HepG2 (cell line): ENCODE measurements around the gene RMI2. TPM values are rescaled to one million over a fixed set of nuclear protein-coding genes. Genes with fewer than 3 reads are reported as not detected.

Experiments used
- AGO1 ChIP-seq: fragments of 200-400 bp; formaldehyde crosslinking; IDR thresholded peaks from 2 replicates; pipeline ENCODE4 v1.6.1; 2017; ENCODE audit warnings: mild to moderate bottlenecking, low read depth, low read length, moderate library complexity; ENCODE audit not compliant: poor library complexity, severe bottlenecking
- ELF4 ChIP-seq: sonication (generic); formaldehyde crosslinking; IDR thresholded peaks from 2 replicates; pipeline ENCODE4 v1.5.0; 2020; ENCODE audit warnings: missing genetic modification reagents, mild to moderate bottlenecking, moderate library complexity, borderline replicate concordance
- HOXA3 ChIP-seq: sonication (generic); formaldehyde crosslinking; IDR thresholded peaks from 2 replicates; pipeline ENCODE4 v1.5.0; 2020; ENCODE audit warnings: missing genetic modification reagents
- KLF12 ChIP-seq: sonication (generic); formaldehyde crosslinking; IDR thresholded peaks from 2 replicates; pipeline ENCODE4 v1.4.0; 2020; ENCODE audit warnings: missing genetic modification reagents, borderline replicate concordance
- MED1 ChIP-seq: sonication (generic); formaldehyde crosslinking; IDR thresholded peaks from 2 replicates; pipeline ENCODE4 v1.4.0; 2020; ENCODE audit warnings: missing genetic modification reagents
- NR1H2 ChIP-seq: sonication (generic); formaldehyde crosslinking; IDR thresholded peaks from 2 replicates; pipeline ENCODE4 v1.8.1; 2022; ENCODE audit warnings: low read depth, missing genetic modification reagents, borderline replicate concordance
- PCBP1 ChIP-seq: fragments of 200-400 bp; formaldehyde crosslinking; IDR thresholded peaks from 2 replicates; pipeline ENCODE4 v1.6.1; 2017; ENCODE audit warnings: mild to moderate bottlenecking, low read depth, low read length, borderline replicate concordance
- RCOR2 ChIP-seq: IDR thresholded peaks from 2 replicates; pipeline ENCODE4 v1.6.1; 2016; ENCODE audit warnings: missing biosample characterization, missing genetic modification reagents
- TCF7 ChIP-seq: sonication (generic); IDR thresholded peaks from 2 replicates; pipeline ENCODE4 v1.6.1; 2016; ENCODE audit warnings: antibody characterized with exemption, low read depth
- TOE1 ChIP-seq: sonication (generic); formaldehyde crosslinking; IDR thresholded peaks from 2 replicates; pipeline ENCODE4 v1.4.0; 2020; ENCODE audit warnings: mild to moderate bottlenecking, missing genetic modification reagents
- ZBTB7A ChIP-seq: sonication (generic); formaldehyde crosslinking; IDR thresholded peaks from 2 replicates; pipeline ENCODE4 v1.8.0; 2022; ENCODE audit warnings: mild to moderate bottlenecking, missing genetic modification reagents
- ZNF138 ChIP-seq: sonication (generic); formaldehyde crosslinking; IDR thresholded peaks from 2 replicates; pipeline ENCODE4 v1.5.0; 2020; ENCODE audit warnings: mild to moderate bottlenecking, low read depth, missing genetic modification reagents
- ZNF235 ChIP-seq: sonication (generic); formaldehyde crosslinking; IDR thresholded peaks from 2 replicates; pipeline ENCODE4 v1.8.1; 2023; ENCODE audit warnings: mild to moderate bottlenecking, missing genetic modification reagents, borderline replicate concordance
- ZNF569 ChIP-seq: sonication (generic); formaldehyde crosslinking; IDR thresholded peaks from 2 replicates; pipeline ENCODE4 v1.5.0; 2020; ENCODE audit warnings: mild to moderate bottlenecking, missing genetic modification reagents, moderate library complexity, borderline replicate concordance
- polyA plus RNA-seq, 8 experiments: library from polyadenylated mRNA; depleted of rRNA in 3 of 8; stranded (reverse) in 7 of 8; unstranded in 1 of 8; fragments of >200 nt; fragmentation: Illumina TruSeq in 4 of 8; extraction: Trizol in 4 of 8; gene quantifications; 2 replicates each; pipeline versions ENCODE4 v1.2.1 to v1.2.3, GENCODE V29; 2011 to 2016; ENCODE audit warnings: low read depth in 4 of 8, missing spikeins in 1 of 8, mixed read lengths in 1 of 8; ENCODE audit not compliant: insufficient read depth in 1 of 8
- total RNA-seq, 5 experiments: library from RNA; depleted of rRNA; stranded (reverse); fragments of >200 nt; fragmentation: Illumina TruSeq; extraction: Trizol; gene quantifications; 2 replicates each; pipeline ENCODE4 v1.2.3, GENCODE V29; 2016; ENCODE audit warnings: low read depth in 1 of 5
- TF ChIP-seq, protein P1 (sequence below): conservative IDR thresholded peaks from 2 replicates; pipeline ENCODE4 v1.6.1; 2018; ENCODE audit warnings: missing genetic modification reagents
- TF ChIP-seq, protein P2 (sequence below): IDR thresholded peaks from 2 replicates; pipeline ENCODE4 v1.6.1; 2016; ENCODE audit warnings: missing biosample characterization, missing genetic modification reagents, low read depth
- TF ChIP-seq, protein P3 (sequence below): IDR thresholded peaks from 2 replicates; pipeline ENCODE4 v1.6.1; 2016; ENCODE audit warnings: missing genetic modification reagents, missing compliant biosample characterization
- TF ChIP-seq, protein P4 (sequence below): IDR thresholded peaks from 2 replicates; pipeline ENCODE4 v1.6.1; 2016; ENCODE audit warnings: low read depth, borderline replicate concordance
- TF ChIP-seq, protein P5 (sequence below): sonication (generic); formaldehyde crosslinking; IDR thresholded peaks from 2 replicates; pipeline ENCODE4 v1.4.0; 2020; ENCODE audit warnings: mild to moderate bottlenecking, missing genetic modification reagents
- TF ChIP-seq, protein P6 (sequence below), 2 experiments: sonication (generic) in 1 of 2; formaldehyde crosslinking in 1 of 2; IDR thresholded peaks; 2 replicates each; pipeline versions ENCODE4 v1.5.1 to v1.6.1; 2011 to 2020; ENCODE audit warnings: borderline replicate concordance in 1 of 2, low read depth in 1 of 2, low read length in 1 of 2, mild to moderate bottlenecking in 1 of 2, missing genetic modification reagents in 1 of 2, moderate library complexity in 1 of 2

RMI2 gene
- total and polyA plus RNA-seq, 2 of the 13 experiments (the other 11 are each of a cell fraction or from before 2014, with no cell fraction given): 24.5 to 55.7 TPM

DNA sequence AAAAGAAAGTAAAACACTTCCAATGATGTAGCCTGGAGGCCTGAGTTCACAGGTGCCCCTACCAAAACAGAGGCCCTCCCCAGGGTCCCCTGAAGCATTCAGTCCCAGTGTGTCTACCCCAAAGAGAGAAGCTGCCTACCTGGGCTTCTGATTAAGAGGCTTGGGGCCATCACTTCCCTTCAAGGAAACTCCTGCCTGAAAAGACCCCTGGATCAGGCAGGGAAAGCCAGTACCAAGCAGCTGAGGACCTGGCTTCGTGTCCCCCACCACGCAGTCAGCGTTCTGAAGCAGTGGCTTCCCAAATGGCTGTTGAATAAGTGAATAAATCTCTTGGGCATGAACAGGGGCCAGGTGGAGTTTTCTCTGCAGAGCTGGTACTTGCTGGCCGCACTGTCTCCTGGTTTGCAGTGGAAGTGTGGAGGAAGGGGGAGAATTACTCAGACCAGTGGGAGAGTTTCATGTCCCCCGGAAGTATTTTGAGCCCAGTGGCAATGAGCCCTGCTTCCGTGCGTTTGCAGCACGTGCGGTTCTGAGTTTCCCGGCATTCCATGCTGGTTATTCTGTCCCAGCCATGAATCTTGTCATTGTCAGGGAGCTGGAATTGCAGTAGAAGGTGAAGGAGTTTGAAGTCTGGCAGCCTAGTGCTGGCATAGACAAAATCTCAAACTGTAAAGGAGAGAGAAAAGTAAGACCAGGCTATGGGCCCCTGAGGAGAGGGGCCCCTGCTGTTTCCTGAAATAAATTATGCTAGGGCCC, 27.0 kb downstream of the RMI2 start (continued):
- 0 out of 2 replicates have a peak, but pooled peaks have one; percentile 4 for TF ChIP-seq ZBTB7A (CRISPR knock-in tag)
- TF ChIP-seq, protein P1, sequence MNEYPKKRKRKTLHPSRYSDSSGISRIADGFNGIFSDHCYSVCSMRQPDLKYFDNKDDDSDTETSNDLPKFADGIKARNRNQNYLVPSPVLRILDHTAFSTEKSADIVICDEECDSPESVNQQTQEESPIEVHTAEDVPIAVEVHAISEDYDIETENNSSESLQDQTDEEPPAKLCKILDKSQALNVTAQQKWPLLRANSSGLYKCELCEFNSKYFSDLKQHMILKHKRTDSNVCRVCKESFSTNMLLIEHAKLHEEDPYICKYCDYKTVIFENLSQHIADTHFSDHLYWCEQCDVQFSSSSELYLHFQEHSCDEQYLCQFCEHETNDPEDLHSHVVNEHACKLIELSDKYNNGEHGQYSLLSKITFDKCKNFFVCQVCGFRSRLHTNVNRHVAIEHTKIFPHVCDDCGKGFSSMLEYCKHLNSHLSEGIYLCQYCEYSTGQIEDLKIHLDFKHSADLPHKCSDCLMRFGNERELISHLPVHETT: no peak
- TF ChIP-seq KLF12 (CRISPR knock-in tag): no peak
- TF ChIP-seq NR1H2 (CRISPR knock-in tag): no peak
- TF ChIP-seq, protein P2, sequence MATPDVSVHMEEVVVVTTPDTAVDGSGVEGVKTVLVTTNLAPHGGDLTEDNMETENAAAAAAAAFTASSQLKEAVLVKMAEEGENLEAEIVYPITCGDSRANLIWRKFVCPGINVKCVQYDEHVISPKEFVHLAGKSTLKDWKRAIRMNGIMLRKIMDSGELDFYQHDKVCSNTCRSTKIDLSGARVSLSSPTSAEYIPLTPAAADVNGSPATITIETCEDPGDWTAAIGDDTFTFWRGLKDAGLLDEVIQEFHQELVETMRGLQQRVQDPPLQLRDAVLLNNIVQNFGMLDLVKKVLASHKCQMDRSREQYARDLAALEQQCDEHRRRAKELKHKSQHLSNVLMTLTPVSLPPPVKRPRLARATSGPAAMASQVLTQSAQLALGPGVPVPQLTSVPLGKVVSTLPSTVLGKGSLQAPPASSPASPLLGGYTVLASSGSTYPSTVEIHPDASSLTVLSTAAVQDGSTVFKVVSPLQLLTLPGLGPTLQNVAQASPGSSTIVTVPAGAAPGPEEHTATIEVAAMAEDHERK (CRISPR knock-in tag): no peak
- TF ChIP-seq, protein P3, sequence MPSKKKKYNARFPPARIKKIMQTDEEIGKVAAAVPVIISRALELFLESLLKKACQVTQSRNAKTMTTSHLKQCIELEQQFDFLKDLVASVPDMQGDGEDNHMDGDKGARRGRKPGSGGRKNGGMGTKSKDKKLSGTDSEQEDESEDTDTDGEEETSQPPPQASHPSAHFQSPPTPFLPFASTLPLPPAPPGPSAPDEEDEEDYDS (CRISPR knock-in tag): no peak
- TF ChIP-seq, protein P4, sequence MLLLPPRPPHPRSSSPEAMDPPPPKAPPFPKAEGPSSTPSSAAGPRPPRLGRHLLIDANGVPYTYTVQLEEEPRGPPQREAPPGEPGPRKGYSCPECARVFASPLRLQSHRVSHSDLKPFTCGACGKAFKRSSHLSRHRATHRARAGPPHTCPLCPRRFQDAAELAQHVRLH (CRISPR knock-in tag): no peak
- no peak for TF ChIP-seq PCBP1
- no peak for TF ChIP-seq TOE1 (CRISPR knock-in tag)
- no peak for TF ChIP-seq TCF7
- TF ChIP-seq, protein P5, sequence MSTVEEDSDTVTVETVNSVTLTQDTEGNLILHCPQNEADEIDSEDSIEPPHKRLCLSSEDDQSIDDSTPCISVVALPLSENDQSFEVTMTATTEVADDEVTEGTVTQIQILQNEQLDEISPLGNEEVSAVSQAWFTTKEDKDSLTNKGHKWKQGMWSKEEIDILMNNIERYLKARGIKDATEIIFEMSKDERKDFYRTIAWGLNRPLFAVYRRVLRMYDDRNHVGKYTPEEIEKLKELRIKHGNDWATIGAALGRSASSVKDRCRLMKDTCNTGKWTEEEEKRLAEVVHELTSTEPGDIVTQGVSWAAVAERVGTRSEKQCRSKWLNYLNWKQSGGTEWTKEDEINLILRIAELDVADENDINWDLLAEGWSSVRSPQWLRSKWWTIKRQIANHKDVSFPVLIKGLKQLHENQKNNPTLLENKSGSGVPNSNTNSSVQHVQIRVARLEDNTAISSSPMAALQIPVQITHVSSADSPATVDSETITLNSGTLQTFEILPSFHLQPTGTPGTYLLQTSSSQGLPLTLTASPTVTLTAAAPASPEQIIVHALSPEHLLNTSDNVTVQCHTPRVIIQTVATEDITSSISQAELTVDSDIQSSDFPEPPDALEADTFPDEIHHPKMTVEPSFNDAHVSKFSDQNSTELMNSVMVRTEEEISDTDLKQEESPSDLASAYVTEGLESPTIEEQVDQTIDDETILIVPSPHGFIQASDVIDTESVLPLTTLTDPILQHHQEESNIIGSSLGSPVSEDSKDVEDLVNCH (CRISPR knock-in tag): 0 out of 2 replicates have a peak, but pooled peaks have one; percentile 47
- TF ChIP-seq AGO1: no peak
- TF ChIP-seq ELF4 (CRISPR knock-in tag): 0 out of 2 replicates have a peak, but pooled peaks have one; percentile 10
- TF ChIP-seq MED1 (CRISPR knock-in tag): no peak
- TF ChIP-seq, protein P6, sequence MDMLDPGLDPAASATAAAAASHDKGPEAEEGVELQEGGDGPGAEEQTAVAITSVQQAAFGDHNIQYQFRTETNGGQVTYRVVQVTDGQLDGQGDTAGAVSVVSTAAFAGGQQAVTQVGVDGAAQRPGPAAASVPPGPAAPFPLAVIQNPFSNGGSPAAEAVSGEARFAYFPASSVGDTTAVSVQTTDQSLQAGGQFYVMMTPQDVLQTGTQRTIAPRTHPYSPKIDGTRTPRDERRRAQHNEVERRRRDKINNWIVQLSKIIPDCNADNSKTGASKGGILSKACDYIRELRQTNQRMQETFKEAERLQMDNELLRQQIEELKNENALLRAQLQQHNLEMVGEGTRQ (IDR thresholded peaks at IDR 0.05; ENCODE audit: low read depth, low read length): no peak
- TF ChIP-seq, protein P6 (CRISPR knock-in tag; IDR thresholded peaks at IDR 0.05; ENCODE audit: borderline replicate concordance): 0 out of 2 replicates have a peak, but pooled peaks have one; percentile 21
- TF ChIP-seq ZNF569 (CRISPR knock-in tag): no peak
- no peak for TF ChIP-seq ZNF138 (CRISPR knock-in tag)
- no peak for TF ChIP-seq ZNF235
- TF ChIP-seq RCOR2: no peak
- TF ChIP-seq HOXA3 (CRISPR knock-in tag): no peak
